IMR-90 (cell line): ENCODE results near the gene PLA2G2A. TPM values are rescaled to one million over a fixed set of nuclear protein-coding genes. Genes with fewer than 3 reads are reported as not detected.

Experiments used
- ATAC-seq: fragments of 200-7000 bp; cut with Tn5 transposase; 2 replicates; pipeline ENCODE4 v1.9.1; 2020; ENCODE audit warnings: low read depth, mild to moderate bottlenecking, moderate library complexity
- BruUV-seq: library from RNA; stranded (reverse); fragments of 400-500 nt; replicated peaks from 2 replicates; lab custom pipeline; 2021; lab: Mats Ljungman, UMichigan
- CTCF ChIA-PET: fragments of 300-600 bp; formaldehyde crosslinking; extraction: SDS; loops from one replicate; lab custom pipeline; 2021; ENCODE audit warnings: antibody characterized with exemption; lab: Yijun Ruan, JAX
- POLR2A ChIA-PET: fragments of 300-600 bp; sonication (Branson Sonifier 250); formaldehyde crosslinking; loops from one replicate; lab custom pipeline; 2022; ENCODE audit warnings: antibody characterized with exemption; ENCODE audit not compliant: unreplicated experiment; lab: Charles Lee
- DNase-seq: peaks from one replicate; pipeline ENCODE4 v3.0.0; 2013
- H2AFZ ChIP-seq: replicated peaks from 2 replicates; pipeline ENCODE3; 2013; ENCODE audit warnings: low read length, mild to moderate bottlenecking; ENCODE audit not compliant: poor library complexity
- H2AK5ac ChIP-seq: 2 replicates; pipeline ENCODE4 v1.6.1; 2013; ENCODE audit warnings: low read depth, low read length, inconsistent platforms
- H2AK9ac ChIP-seq: replicated peaks from 2 replicates; pipeline ENCODE3; 2013; ENCODE audit warnings: mild to moderate bottlenecking, low read depth, low read length, moderate library complexity; ENCODE audit not compliant: poor library complexity
- H2BK120ac ChIP-seq: 2 replicates; pipeline ENCODE4 v1.6.1; 2013; ENCODE audit warnings: low read depth, low read length, inconsistent platforms
- H2BK15ac ChIP-seq: 3 replicates; pipeline ENCODE4 v1.6.1; 2013; ENCODE audit warnings: low read depth, low read length, inconsistent platforms
- H2BK20ac ChIP-seq: 2 replicates; pipeline ENCODE4 v1.6.1; 2013; ENCODE audit warnings: low read depth, mild to moderate bottlenecking, inconsistent platforms, low read length, moderate library complexity
- H2BK5ac ChIP-seq: 2 replicates; pipeline ENCODE4 v1.6.1; 2013; ENCODE audit warnings: mild to moderate bottlenecking, low read depth, low read length, inconsistent platforms; ENCODE audit not compliant: poor library complexity, severe bottlenecking
- H3K14ac ChIP-seq: replicated peaks from 2 replicates; pipeline ENCODE4 v1.6.1; 2013; ENCODE audit warnings: low read depth, low read length, inconsistent platforms
- H3K18ac ChIP-seq: 2 replicates; pipeline ENCODE4 v1.6.1; 2013; ENCODE audit warnings: low read depth, low read length, control low read depth
- H3K23ac ChIP-seq: 2 replicates; pipeline ENCODE4 v1.6.1; 2013; ENCODE audit warnings: low read depth, low read length, inconsistent platforms
- H3K27ac ChIP-seq: 2 replicates; pipeline ENCODE4 v1.5.1; 2013; ENCODE audit warnings: mild to moderate bottlenecking, control low read depth, low read length; ENCODE audit not compliant: insufficient read depth
- H3K27me3 ChIP-seq: 2 replicates; pipeline ENCODE4 v1.6.1; 2013; ENCODE audit warnings: low read length; ENCODE audit not compliant: control insufficient read depth, insufficient read depth
- H3K36me3 ChIP-seq: 2 replicates; pipeline ENCODE4 v1.6.1; 2013; ENCODE audit warnings: low read length, mixed read lengths; ENCODE audit not compliant: control insufficient read depth, insufficient read depth
- H3K4ac ChIP-seq: 2 replicates; pipeline ENCODE4 v1.6.1; 2013; ENCODE audit warnings: low read depth, low read length, inconsistent platforms
- H3K4me1 ChIP-seq: 2 replicates; pipeline ENCODE4 v1.6.1; 2013; ENCODE audit warnings: low read length, mixed read lengths; ENCODE audit not compliant: control insufficient read depth, insufficient read depth
- H3K4me2 ChIP-seq: 2 replicates; pipeline ENCODE4 v1.6.1; 2013; ENCODE audit warnings: low read depth, mild to moderate bottlenecking, control low read depth, low read length, moderate library complexity
- H3K4me3 ChIP-seq: 2 replicates; pipeline ENCODE4 v1.5.1; 2013; ENCODE audit warnings: low read depth, mild to moderate bottlenecking, control low read depth, low read length, moderate library complexity; ENCODE audit not compliant: insufficient read depth
- H3K56ac ChIP-seq: 2 replicates; pipeline ENCODE4 v1.6.1; 2013; ENCODE audit warnings: low read length, inconsistent platforms; ENCODE audit not compliant: insufficient read depth; ENCODE audit errors: extremely low read depth
- H3K79me1 ChIP-seq, 2 experiments: 2 replicates each; pipeline ENCODE4 v1.6.1; 2013; ENCODE audit warnings: low read length in 2 of 2, inconsistent platforms in 1 of 2, low read depth in 1 of 2
- H3K9ac ChIP-seq: 2 replicates; pipeline ENCODE4 v1.6.1; 2013; ENCODE audit warnings: low read depth, low read length, control low read depth
- H3K9me1 ChIP-seq: 2 replicates; pipeline ENCODE4 v1.6.1; 2013; ENCODE audit warnings: low read length, inconsistent platforms; ENCODE audit not compliant: insufficient read depth
- H3K9me3 ChIP-seq: 2 replicates; pipeline ENCODE4 v1.6.1; 2013; ENCODE audit warnings: low read length; ENCODE audit not compliant: control insufficient read depth, insufficient read depth
- H4K20me1 ChIP-seq: 2 replicates; pipeline ENCODE4 v1.6.1; 2013; ENCODE audit warnings: low read length, inconsistent platforms; ENCODE audit not compliant: insufficient read depth
- H4K5ac ChIP-seq: 2 replicates; pipeline ENCODE4 v1.6.1; 2013; ENCODE audit warnings: mild to moderate bottlenecking, low read depth, low read length, control low read depth
- H4K8ac ChIP-seq, 2 experiments: 2 replicates each; pipeline ENCODE4 v1.6.1; 2013; ENCODE audit warnings: low read depth in 2 of 2, low read length in 2 of 2, control low read depth in 1 of 2, inconsistent platforms in 1 of 2
- H4K91ac ChIP-seq: 2 replicates; pipeline ENCODE4 v1.6.1; 2013; ENCODE audit warnings: low read depth, low read length, inconsistent platforms; ENCODE audit not compliant: insufficient read depth
- CEBPB ChIP-seq: IDR thresholded peaks from 2 replicates; pipeline ENCODE4 v1.6.1; 2012; ENCODE audit warnings: low read depth, low read length, improper control_type of control experiment
- CHD1 ChIP-seq: IDR thresholded peaks from 2 replicates; pipeline ENCODE4 v1.6.1; 2012; ENCODE audit warnings: low read depth, low read length, improper control_type of control experiment
- CTCF ChIP-seq: conservative IDR thresholded peaks from 2 replicates; pipeline ENCODE4 v1.5.1; 2012; ENCODE audit warnings: mild to moderate bottlenecking, low read depth, low read length, improper control_type of control experiment
- FOS ChIP-seq: fragments of 150-350 bp; IDR thresholded peaks from 2 replicates; pipeline ENCODE4 v1.6.1; 2016; ENCODE audit warnings: low read depth, low read length
- MAFK ChIP-seq: IDR thresholded peaks from 2 replicates; pipeline ENCODE4 v1.6.1; 2012; ENCODE audit warnings: low read depth, low read length, improper control_type of control experiment
- MAZ ChIP-seq: IDR thresholded peaks from 2 replicates; pipeline ENCODE4 v1.6.1; 2012; ENCODE audit warnings: low read depth, mild to moderate bottlenecking, low read length, improper control_type of control experiment, moderate library complexity, borderline replicate concordance
- MXI1 ChIP-seq: IDR thresholded peaks from 2 replicates; pipeline ENCODE4 v1.6.1; 2012; ENCODE audit warnings: low read depth, mild to moderate bottlenecking, low read length, moderate library complexity, borderline replicate concordance
- NFE2L2 ChIP-seq: fragments of 150-350 bp; IDR thresholded peaks from 2 replicates; pipeline ENCODE4 v1.6.1; 2016; ENCODE audit warnings: low read depth, mild to moderate bottlenecking, low read length
- POLR2A ChIP-seq: IDR thresholded peaks from 2 replicates; pipeline ENCODE4 v1.6.1; 2012; ENCODE audit warnings: mild to moderate bottlenecking, low read depth, low read length
- RCOR1 ChIP-seq: IDR thresholded peaks from 2 replicates; pipeline ENCODE4 v1.6.1; 2012; ENCODE audit warnings: mild to moderate bottlenecking, low read length, improper control_type of control experiment; ENCODE audit not compliant: insufficient replicate concordance
- RFX5 ChIP-seq: IDR thresholded peaks from 2 replicates; pipeline ENCODE4 v1.8.0; 2012; ENCODE audit warnings: low read depth, mild to moderate bottlenecking, low read length, moderate library complexity
- SMC3 ChIP-seq: fragments of 150-350 bp; IDR thresholded peaks from 2 replicates; pipeline ENCODE4 v1.6.1; 2016; ENCODE audit warnings: low read depth, mild to moderate bottlenecking, antibody characterized with exemption, low read length, moderate library complexity
- USF2 ChIP-seq: fragments of 150-350 bp; IDR thresholded peaks from 2 replicates; pipeline ENCODE4 v1.6.1; 2017; ENCODE audit warnings: mild to moderate bottlenecking, antibody characterized with exemption, low read length, low read depth
- WGBS, 2 experiments: methylation state at CpG; one replicate each; pipeline versions ENCODE4 v1.1.5 to v1.1.7; 2013; ENCODE audit warnings: missing lambda C conversion rate in 2 of 2; ENCODE audit not compliant: insufficient read length in 1 of 2; ENCODE audit errors: extremely low coverage in 2 of 2; 5-methylcytosine and 5-hydroxymethylcytosine counted together
- dilution Hi-C: fragments of 300-500 bp; cut with HindIII; formaldehyde crosslinking; loops from one replicate; pipeline ENCODE4 v1.14.3; 2018; ENCODE audit warnings: low sequenced_read_pairs; ENCODE audit not compliant: unreplicated experiment
- in situ Hi-C: fragments of 300-500 bp; cut with MboI; formaldehyde crosslinking; loops from 3 replicates; pipeline ENCODE4 v1.14.3; 2019; ENCODE audit warnings: low sequenced_read_pairs, inconsistent platforms, mixed read lengths
- intact Hi-C: fragments of 100-400 bp; cut with micrococcal nuclease; formaldehyde crosslinking; loops from 2 replicates; pipeline ENCODE4 v1.10.0; 2022
- polyA plus RNA-seq, 3 experiments: library from polyadenylated mRNA; depleted of rRNA; stranded (reverse); fragments of >200 nt; gene quantifications; 2 replicates each; pipeline ENCODE4 v1.2.3, GENCODE V29; 2012; ENCODE audit warnings: low replicate concordance in 1 of 3
- total RNA-seq: library from RNA; depleted of rRNA; stranded (reverse); fragments of >200 nt; gene quantifications from 2 replicates; pipeline ENCODE4 v1.2.3, GENCODE V29; 2012
- TF ChIP-seq, protein P1 (sequence below): fragments of 150-350 bp; IDR thresholded peaks from 2 replicates; pipeline ENCODE4 v1.6.1; 2016; ENCODE audit warnings: low read depth, mild to moderate bottlenecking, low read length, moderate library complexity, borderline replicate concordance

The PLA2G2A gene
- total and polyA plus RNA-seq, 2 of the 4 experiments (the other 2 are of a cell fraction) = not detected

- Histone ChIP-seq H4K91ac (no peak overlapping the region), H3K27ac (no peak overlapping the region), H3K4me1 (no peaks in the 10 kb centered on the region), H2BK120ac (no peak overlapping the region), H3K27me3 (peaks cover 11% of the 10 kb centered on the region), H2AK5ac (no peak overlapping the region), H3K36me3 (no peaks in the 10 kb centered on the region), H3K4me3 (no peak overlapping the region), H3K14ac (no peak overlapping the region), H2AK9ac (no peak overlapping the region), H2BK15ac (no peak overlapping the region), H3K9me3 (no peaks in the 10 kb centered on the region), H3K23ac (no peak overlapping the region), H4K5ac (no peak overlapping the region), H4K20me1 (no peaks in the 10 kb centered on the region), H2BK20ac (no peak overlapping the region), H3K9ac (no peak overlapping the region), H3K4ac (no peak overlapping the region), H3K4me2 (no peak overlapping the region), H3K56ac (no peak overlapping the region), H3K18ac (no peak overlapping the region), H3K9me1 (no peaks in the 10 kb centered on the region), H2AFZ (no peak overlapping the region), H3K79me1 (no peaks in the 10 kb centered on the region), H2BK5ac (no peak overlapping the region), H4K8ac (no peak overlapping the region)
- no peak for TF ChIP-seq USF2
- TF ChIP-seq CTCF = no peak
- TF ChIP-seq NFE2L2 = no peak
- TF ChIP-seq CHD1 = no peak
- no peak for TF ChIP-seq CEBPB
- TF ChIP-seq FOS = no peak
- TF ChIP-seq RFX5 = no peak
- no peak for TF ChIP-seq MXI1
- TF ChIP-seq, protein P1, sequence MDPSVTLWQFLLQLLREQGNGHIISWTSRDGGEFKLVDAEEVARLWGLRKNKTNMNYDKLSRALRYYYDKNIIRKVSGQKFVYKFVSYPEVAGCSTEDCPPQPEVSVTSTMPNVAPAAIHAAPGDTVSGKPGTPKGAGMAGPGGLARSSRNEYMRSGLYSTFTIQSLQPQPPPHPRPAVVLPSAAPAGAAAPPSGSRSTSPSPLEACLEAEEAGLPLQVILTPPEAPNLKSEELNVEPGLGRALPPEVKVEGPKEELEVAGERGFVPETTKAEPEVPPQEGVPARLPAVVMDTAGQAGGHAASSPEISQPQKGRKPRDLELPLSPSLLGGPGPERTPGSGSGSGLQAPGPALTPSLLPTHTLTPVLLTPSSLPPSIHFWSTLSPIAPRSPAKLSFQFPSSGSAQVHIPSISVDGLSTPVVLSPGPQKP = no peak
- no peak for TF ChIP-seq POLR2A
- no peak for TF ChIP-seq RCOR1
- no peak for TF ChIP-seq MAFK
- no peak for TF ChIP-seq SMC3
- TF ChIP-seq MAZ = no peak
- dilution Hi-C loops = no loop called here
- BruUV-seq = no TSS peak
- POLR2A ChIA-PET = no interaction called here
- ATAC-seq (no peak), DNase-seq (no peak)
- in situ Hi-C loops = no loop called here
- WGBS, 2 experiments = no CpG with 5 or more reads among the region's 5 CpGs
- intact Hi-C loops = no loop called here
- CTCF ChIA-PET = no interaction called here
Measured at GRCh38 chr1:20028125-20028524, 48.7 kb upstream of the PLA2G2A start.
